HepG2 (cell line): ENCODE results near the gene KLHL17.

Source experiments
- EZH2 ChIP-seq: conservative IDR thresholded peaks from 2 replicates; pipeline ENCODE4 v1.6.1; 2012; ENCODE audit warnings: mild to moderate bottlenecking, low read depth, low read length, moderate library complexity
- HIVEP1 ChIP-seq: sonication (generic); formaldehyde crosslinking; IDR thresholded peaks from 2 replicates; pipeline ENCODE4 v1.4.0; 2020; ENCODE audit warnings: mild to moderate bottlenecking, missing genetic modification reagents
- POLR2A ChIP-seq, 2 experiments: IDR thresholded peaks; 2 replicates each; pipeline ENCODE4 v1.6.1; 2011; ENCODE audit warnings: low read depth in 2 of 2, low read length in 2 of 2, mild to moderate bottlenecking in 1 of 2, moderate library complexity in 1 of 2; ENCODE audit not compliant: insufficient read depth in 1 of 2
- ZBTB1 ChIP-seq: sonication (generic); formaldehyde crosslinking; IDR thresholded peaks from 2 replicates; pipeline ENCODE4 v1.4.0; 2020; ENCODE audit warnings: missing genetic modification reagents, borderline replicate concordance
- ZNF224 ChIP-seq: sonication (generic); formaldehyde crosslinking; IDR thresholded peaks from 2 replicates; pipeline ENCODE4 v1.5.0; 2020; ENCODE audit warnings: mild to moderate bottlenecking, missing genetic modification reagents
- ZNF777 ChIP-seq: sonication (generic); formaldehyde crosslinking; IDR thresholded peaks from 2 replicates; pipeline ENCODE4 v1.4.0; 2020; ENCODE audit warnings: missing genetic modification reagents
- TF ChIP-seq, protein P1 (sequence below): sonication (generic); formaldehyde crosslinking; IDR thresholded peaks from 2 replicates; pipeline ENCODE4 v1.4.0; 2020; ENCODE audit warnings: missing genetic modification reagents
- TF ChIP-seq, protein P2 (sequence below): sonication (generic); formaldehyde crosslinking; IDR thresholded peaks from 2 replicates; pipeline ENCODE4 v1.8.0; 2022; ENCODE audit warnings: mild to moderate bottlenecking, missing genetic modification reagents; ENCODE audit not compliant: insufficient replicate concordance
- TF ChIP-seq, protein P3 (sequence below): sonication (generic); formaldehyde crosslinking; IDR thresholded peaks from 2 replicates; pipeline ENCODE4 v1.5.1; 2020; ENCODE audit warnings: mild to moderate bottlenecking, missing genetic modification reagents, borderline replicate concordance
- TF ChIP-seq, protein P4 (sequence below), 2 experiments: sonication (generic) in 1 of 2; formaldehyde crosslinking in 1 of 2; IDR thresholded peaks; 2 replicates each; pipeline versions ENCODE4 v1.4.0 to v1.6.1; 2018 to 2020; ENCODE audit warnings: missing genetic modification reagents in 2 of 2, borderline replicate concordance in 1 of 2, low read depth in 1 of 2, mild to moderate bottlenecking in 1 of 2, missing biosample characterization in 1 of 2

DNA sequence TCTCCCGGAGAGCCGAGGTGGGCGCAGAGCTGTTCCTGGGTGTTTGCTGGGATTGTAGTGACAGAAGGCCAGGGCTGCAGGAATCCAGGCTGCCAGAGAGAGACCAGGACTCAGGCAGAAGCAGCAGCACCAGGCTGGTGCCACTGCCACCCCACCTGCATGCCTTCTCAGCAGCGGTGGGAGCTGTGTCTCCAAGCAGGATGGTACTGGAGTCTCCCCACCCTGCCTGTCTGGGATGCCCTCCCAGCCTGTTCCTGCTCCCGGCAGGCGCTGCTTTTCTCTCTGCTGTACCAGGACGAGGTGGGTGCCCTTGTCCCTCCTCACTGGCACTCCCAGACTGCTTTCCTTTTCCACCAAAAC lies 44.0 kb downstream of the KLHL17 start:
- no peak for TF ChIP-seq ZNF777
- no peak for TF ChIP-seq EZH2
- TF ChIP-seq ZBTB1 (CRISPR knock-in tag), result no peak
- TF ChIP-seq, protein P1, sequence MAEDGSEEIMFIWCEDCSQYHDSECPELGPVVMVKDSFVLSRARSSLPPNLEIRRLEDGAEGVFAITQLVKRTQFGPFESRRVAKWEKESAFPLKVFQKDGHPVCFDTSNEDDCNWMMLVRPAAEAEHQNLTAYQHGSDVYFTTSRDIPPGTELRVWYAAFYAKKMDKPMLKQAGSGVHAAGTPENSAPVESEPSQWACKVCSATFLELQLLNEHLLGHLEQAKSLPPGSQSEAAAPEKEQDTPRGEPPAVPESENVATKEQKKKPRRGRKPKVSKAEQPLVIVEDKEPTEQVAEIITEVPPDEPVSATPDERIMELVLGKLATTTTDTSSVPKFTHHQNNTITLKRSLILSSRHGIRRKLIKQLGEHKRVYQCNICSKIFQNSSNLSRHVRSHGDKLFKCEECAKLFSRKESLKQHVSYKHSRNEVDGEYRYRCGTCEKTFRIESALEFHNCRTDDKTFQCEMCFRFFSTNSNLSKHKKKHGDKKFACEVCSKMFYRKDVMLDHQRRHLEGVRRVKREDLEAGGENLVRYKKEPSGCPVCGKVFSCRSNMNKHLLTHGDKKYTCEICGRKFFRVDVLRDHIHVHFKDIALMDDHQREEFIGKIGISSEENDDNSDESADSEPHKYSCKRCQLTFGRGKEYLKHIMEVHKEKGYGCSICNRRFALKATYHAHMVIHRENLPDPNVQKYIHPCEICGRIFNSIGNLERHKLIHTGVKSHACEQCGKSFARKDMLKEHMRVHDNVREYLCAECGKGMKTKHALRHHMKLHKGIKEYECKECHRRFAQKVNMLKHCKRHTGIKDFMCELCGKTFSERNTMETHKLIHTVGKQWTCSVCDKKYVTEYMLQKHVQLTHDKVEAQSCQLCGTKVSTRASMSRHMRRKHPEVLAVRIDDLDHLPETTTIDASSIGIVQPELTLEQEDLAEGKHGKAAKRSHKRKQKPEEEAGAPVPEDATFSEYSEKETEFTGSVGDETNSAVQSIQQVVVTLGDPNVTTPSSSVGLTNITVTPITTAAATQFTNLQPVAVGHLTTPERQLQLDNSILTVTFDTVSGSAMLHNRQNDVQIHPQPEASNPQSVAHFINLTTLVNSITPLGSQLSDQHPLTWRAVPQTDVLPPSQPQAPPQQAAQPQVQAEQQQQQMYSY (CRISPR knock-in tag), result no peak
- TF ChIP-seq, protein P2, sequence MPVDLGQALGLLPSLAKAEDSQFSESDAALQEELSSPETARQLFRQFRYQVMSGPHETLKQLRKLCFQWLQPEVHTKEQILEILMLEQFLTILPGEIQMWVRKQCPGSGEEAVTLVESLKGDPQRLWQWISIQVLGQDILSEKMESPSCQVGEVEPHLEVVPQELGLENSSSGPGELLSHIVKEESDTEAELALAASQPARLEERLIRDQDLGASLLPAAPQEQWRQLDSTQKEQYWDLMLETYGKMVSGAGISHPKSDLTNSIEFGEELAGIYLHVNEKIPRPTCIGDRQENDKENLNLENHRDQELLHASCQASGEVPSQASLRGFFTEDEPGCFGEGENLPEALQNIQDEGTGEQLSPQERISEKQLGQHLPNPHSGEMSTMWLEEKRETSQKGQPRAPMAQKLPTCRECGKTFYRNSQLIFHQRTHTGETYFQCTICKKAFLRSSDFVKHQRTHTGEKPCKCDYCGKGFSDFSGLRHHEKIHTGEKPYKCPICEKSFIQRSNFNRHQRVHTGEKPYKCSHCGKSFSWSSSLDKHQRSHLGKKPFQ, result no peak
- no peak for TF ChIP-seq HIVEP1
- no peak for TF ChIP-seq ZNF224 (CRISPR knock-in tag)
- TF ChIP-seq POLR2A (IDR thresholded peaks at IDR 0.05; ENCODE audit: insufficient read depth in 1 of 2, low read depth in 2 of 2, low read length in 2 of 2), result no peak
- TF ChIP-seq, protein P3, sequence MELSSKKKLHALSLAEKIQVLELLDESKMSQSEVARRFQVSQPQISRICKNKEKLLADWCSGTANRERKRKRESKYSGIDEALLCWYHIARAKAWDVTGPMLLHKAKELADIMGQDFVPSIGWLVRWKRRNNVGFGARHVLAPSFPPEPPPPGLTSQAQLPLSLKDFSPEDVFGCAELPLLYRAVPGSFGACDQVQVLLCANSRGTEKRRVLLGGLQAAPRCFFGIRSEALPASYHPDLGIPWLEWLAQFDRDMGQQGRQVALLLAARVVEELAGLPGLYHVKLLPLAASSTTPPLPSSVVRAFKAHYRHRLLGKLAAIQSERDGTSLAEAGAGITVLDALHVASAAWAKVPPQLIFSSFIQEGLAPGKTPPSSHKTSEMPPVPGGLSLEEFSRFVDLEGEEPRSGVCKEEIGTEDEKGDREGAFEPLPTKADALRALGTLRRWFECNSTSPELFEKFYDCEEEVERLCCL (CRISPR knock-in tag), result no peak
- TF ChIP-seq, protein P4, sequence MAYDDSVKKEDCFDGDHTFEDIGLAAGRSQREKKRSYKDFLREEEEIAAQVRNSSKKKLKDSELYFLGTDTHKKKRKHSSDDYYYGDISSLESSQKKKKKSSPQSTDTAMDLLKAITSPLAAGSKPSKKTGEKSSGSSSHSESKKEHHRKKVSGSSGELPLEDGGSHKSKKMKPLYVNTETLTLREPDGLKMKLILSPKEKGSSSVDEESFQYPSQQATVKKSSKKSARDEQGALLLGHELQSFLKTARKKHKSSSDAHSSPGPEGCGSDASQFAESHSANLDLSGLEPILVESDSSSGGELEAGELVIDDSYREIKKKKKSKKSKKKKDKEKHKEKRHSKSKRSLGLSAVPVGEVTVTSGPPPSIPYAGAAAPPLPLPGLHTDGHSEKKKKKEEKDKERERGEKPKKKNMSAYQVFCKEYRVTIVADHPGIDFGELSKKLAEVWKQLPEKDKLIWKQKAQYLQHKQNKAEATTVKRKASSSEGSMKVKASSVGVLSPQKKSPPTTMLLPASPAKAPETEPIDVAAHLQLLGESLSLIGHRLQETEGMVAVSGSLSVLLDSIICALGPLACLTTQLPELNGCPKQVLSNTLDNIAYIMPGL (CRISPR knock-in tag; IDR thresholded peaks at IDR 0.05; ENCODE audit: borderline replicate concordance in 1 of 2, low read depth in 1 of 2), result no peak
